Keratinocyte (primary cell): ENCODE results near the gene C11orf68. TPM values are rescaled to one million over a fixed set of nuclear protein-coding genes. Genes with fewer than 3 reads are reported as not detected.

ENCODE experiments used
- DNase-seq: peaks from one replicate; pipeline ENCODE4 v3.0.0-alpha.2; 2011; ENCODE audit warnings: low read depth, missing footprints, low spot score
- FAIRE-seq: peaks from 2 replicates; lab custom pipeline; 2011; peaks lifted over from hg19 to GRCh38; lab: Jason Lieb, UNC
- H2AFZ ChIP-seq: 2 replicates; pipeline ENCODE4 v1.6.0; 2012; ENCODE audit warnings: low read length, control low read depth, inconsistent platforms; ENCODE audit not compliant: control insufficient read depth
- H3K27ac ChIP-seq: 2 replicates; pipeline ENCODE4 v1.5.1; 2011; ENCODE audit warnings: low read length; ENCODE audit not compliant: control insufficient read depth, insufficient read depth
- H3K27me3 ChIP-seq: 3 replicates; pipeline ENCODE4 v1.6.0; 2011; ENCODE audit warnings: low read length; ENCODE audit not compliant: control insufficient read depth, insufficient read depth; ENCODE audit errors: extremely low read depth
- H3K36me3 ChIP-seq, 2 experiments: 2 replicates in 1 of 2; 3 replicates in 1 of 2; pipeline ENCODE4 v1.5.1; 2011; ENCODE audit warnings: low read length in 2 of 2, mild to moderate bottlenecking in 1 of 2; ENCODE audit not compliant: control insufficient read depth in 2 of 2, insufficient read depth in 2 of 2; ENCODE audit errors: extremely low read depth in 1 of 2
- H3K4me1 ChIP-seq: 3 replicates; pipeline ENCODE4 v1.5.1; 2011; ENCODE audit warnings: low read length; ENCODE audit not compliant: control insufficient read depth, insufficient read depth; ENCODE audit errors: extremely low read depth
- H3K4me2 ChIP-seq: 3 replicates; pipeline ENCODE4 v1.6.0; 2011; ENCODE audit warnings: low read depth, low read length; ENCODE audit not compliant: control insufficient read depth, insufficient read depth; ENCODE audit errors: extremely low read depth
- H3K4me3 ChIP-seq, 3 experiments: fragments of 200-600 bp in 1 of 3; sonication (generic) in 1 of 3; 2 replicates in 2 of 3; 3 replicates in 1 of 3; pipeline ENCODE4 v1.5.1; 2011 to 2016; ENCODE audit warnings: low read length in 3 of 3, mild to moderate bottlenecking in 3 of 3, control low read depth in 2 of 3, inconsistent platforms in 1 of 3, low read depth in 1 of 3, mixed read lengths in 1 of 3, mixed run types in 1 of 3, moderate library complexity in 1 of 3; ENCODE audit not compliant: control insufficient read depth in 2 of 3, insufficient read depth in 2 of 3; ENCODE audit errors: extremely low read depth in 1 of 3
- H3K79me2 ChIP-seq: 2 replicates; pipeline ENCODE4 v1.6.0; 2012; ENCODE audit warnings: low read length; ENCODE audit not compliant: control insufficient read depth, insufficient read depth
- H3K9ac ChIP-seq: 3 replicates; pipeline ENCODE4 v1.6.0; 2011; ENCODE audit warnings: low read length; ENCODE audit not compliant: control insufficient read depth, insufficient read depth; ENCODE audit errors: extremely low read depth
- H3K9me1 ChIP-seq: 3 replicates; pipeline ENCODE4 v1.6.0; 2011; ENCODE audit warnings: low read length; ENCODE audit not compliant: control insufficient read depth, insufficient read depth; ENCODE audit errors: extremely low read depth
- H3K9me3 ChIP-seq: 2 replicates; pipeline ENCODE4 v1.5.1; 2012; ENCODE audit warnings: low read depth, low read length; ENCODE audit not compliant: control insufficient read depth
- H4K20me1 ChIP-seq: 3 replicates; pipeline ENCODE4 v1.6.0; 2011; ENCODE audit warnings: low read length; ENCODE audit not compliant: control insufficient read depth, insufficient read depth; ENCODE audit errors: extremely low read depth
- EZH2 ChIP-seq: IDR thresholded peaks from one replicate; pipeline ENCODE4 v1.6.1; 2012; ENCODE audit warnings: inconsistent platforms, mild to moderate bottlenecking, low read length, moderate library complexity
- dilution Hi-C: fragments of 300-500 bp; cut with MboI; formaldehyde crosslinking; loops from one replicate; pipeline ENCODE4 v1.7.0; 2020; ENCODE audit warnings: low sequenced_read_pairs; ENCODE audit not compliant: extremely low pct_ligation_motif_present
- polyA plus RNA-seq, 5 experiments: library from polyadenylated mRNA; depleted of rRNA in 3 of 5; stranded (reverse) in 3 of 5; stranded (forward) in 1 of 5; unstranded in 1 of 5; fragments of >200 nt; gene quantifications; 1 replicate in 1 of 5; 2 replicates in 3 of 5; 3 replicates in 1 of 5; pipeline versions ENCODE4 v1.2.1 to v1.2.3, GENCODE V29; 2011 to 2012; ENCODE audit warnings: missing spikeins in 2 of 5, low read depth in 1 of 5, low replicate concordance in 1 of 5
- TF ChIP-seq, protein P1 (sequence below), 3 experiments: IDR thresholded peaks in 1 of 3; conservative IDR thresholded peaks in 1 of 3; optimal IDR thresholded peaks in 1 of 3; 2 replicates in 2 of 3; 3 replicates in 1 of 3; pipeline versions ENCODE3 to v1.5.1; 2011; ENCODE audit warnings: low read length in 3 of 3, mild to moderate bottlenecking in 3 of 3, moderate library complexity in 2 of 3, control low read depth in 1 of 3, inconsistent platforms in 1 of 3; ENCODE audit not compliant: insufficient read depth in 2 of 3; ENCODE audit errors: extremely low read depth in 1 of 3

The C11orf68 gene
- polyA plus RNA-seq, 1 donor (not counting 4 experiments of a cell fraction or from before 2014, with no cell fraction given): 18.4 TPM

DNA sequence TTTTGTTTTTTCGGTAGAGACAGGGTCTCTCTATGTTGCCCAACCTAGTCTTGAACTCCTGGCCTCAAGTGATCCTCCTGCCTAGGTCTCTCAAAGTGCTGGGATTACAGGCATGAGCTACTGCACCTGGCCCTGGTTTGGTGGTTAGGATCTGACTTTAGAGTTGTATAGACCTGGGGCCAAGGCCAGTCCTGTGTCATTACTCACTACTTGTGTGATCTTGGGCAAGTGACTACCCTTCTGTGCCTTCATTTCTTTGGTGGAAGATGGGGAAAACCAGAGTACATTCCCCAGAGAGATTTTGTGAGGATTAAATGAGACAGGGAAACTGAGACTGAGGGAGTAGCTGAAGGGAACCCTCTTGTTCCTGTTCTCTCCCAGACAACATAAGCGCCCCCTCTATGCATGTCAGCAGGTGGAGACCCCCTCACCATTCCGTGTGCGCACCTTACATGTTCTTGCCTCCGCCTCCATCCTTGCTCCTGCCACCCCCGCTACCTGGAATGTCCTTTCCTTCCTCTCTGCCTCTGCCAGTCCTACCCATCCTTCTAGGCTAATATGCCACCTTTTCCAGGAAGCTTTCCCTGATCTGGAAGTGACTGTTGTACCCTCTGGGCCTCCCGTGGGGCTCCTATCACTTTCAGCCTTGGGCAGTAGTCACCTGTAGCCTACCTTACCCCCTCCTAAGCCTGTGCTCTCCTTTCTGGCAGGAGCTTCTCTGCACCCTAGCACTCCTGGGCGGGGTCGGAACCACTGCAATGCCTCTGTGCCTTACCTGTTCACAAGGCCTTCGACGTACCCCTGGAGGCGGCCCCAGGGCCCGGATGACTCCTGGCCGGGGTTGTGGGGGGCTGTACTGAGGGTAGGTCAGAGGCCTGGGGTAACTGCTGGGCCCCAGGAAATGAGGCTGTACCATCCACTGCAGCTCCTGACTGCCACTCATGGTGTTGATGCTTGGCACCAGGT lies 22.5 kb downstream of the C11orf68 start:
- Histone ChIP-seq H3K79me2 (peaks cover 74% of the 10 kb centered on the region), H2AFZ (no peak overlapping the region), H4K20me1 (peaks cover 46% of the 10 kb centered on the region), H3K36me3 (peaks cover 24 to 58% of the 10 kb centered on the region in 2 experiments), H3K4me2 (peak overlapping the region; percentile 100), H3K9ac (peak overlapping the region; percentile 99), H3K27me3 (no peaks in the 10 kb centered on the region), H3K4me1 (peaks cover 65% of the 10 kb centered on the region), H3K9me3 (no peaks in the 10 kb centered on the region), H3K9me1 (peaks cover 2% of the 10 kb centered on the region), H3K27ac (peak overlapping the region; percentile 98), H3K4me3 (peak overlapping the region; percentile 94 to 99 (median 97))
- DNase-seq (no peak), FAIRE-seq (no peak)
- TF ChIP-seq EZH2: no peak
- TF ChIP-seq, protein P1, sequence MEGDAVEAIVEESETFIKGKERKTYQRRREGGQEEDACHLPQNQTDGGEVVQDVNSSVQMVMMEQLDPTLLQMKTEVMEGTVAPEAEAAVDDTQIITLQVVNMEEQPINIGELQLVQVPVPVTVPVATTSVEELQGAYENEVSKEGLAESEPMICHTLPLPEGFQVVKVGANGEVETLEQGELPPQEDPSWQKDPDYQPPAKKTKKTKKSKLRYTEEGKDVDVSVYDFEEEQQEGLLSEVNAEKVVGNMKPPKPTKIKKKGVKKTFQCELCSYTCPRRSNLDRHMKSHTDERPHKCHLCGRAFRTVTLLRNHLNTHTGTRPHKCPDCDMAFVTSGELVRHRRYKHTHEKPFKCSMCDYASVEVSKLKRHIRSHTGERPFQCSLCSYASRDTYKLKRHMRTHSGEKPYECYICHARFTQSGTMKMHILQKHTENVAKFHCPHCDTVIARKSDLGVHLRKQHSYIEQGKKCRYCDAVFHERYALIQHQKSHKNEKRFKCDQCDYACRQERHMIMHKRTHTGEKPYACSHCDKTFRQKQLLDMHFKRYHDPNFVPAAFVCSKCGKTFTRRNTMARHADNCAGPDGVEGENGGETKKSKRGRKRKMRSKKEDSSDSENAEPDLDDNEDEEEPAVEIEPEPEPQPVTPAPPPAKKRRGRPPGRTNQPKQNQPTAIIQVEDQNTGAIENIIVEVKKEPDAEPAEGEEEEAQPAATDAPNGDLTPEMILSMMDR (optimal IDR thresholded peaks at IDR 0.05 in 1 of 3, IDR thresholded peaks at IDR 0.05 in 1 of 3, conservative IDR thresholded peaks at IDR 0.05 in 1 of 3; ENCODE audit: extremely low read depth in 1 of 3, insufficient read depth in 2 of 3, low read length in 3 of 3): no peak
- dilution Hi-C loops: no loop called here

DNA sequence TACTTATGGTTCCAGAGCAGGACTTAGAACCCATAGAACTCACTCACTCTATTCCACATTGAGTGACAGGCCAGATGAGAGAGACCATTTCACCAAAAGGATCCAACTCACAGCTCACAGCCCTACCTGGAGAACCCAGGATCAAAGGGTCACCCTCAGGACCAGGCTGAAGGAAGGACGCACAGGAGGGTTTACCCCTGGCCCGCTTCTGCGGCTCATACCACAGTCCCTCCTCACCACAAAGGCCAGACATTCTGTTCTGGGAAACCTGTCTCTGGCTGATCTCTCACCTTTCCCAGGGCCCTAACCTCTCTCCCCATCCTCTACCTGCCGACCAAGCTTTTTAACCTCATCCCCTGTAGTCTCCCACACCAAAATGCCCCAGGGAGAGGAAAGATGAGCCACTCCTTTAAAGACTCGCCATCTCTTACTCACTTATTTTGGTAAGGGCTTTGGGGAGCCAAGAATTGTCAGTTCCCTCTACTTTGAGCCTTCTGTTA lies 23.3 kb downstream of the C11orf68 start:
- peak overlapping the region; percentile 98 for H3K27ac ChIP-seq
- H2AFZ ChIP-seq: no peak overlapping the region
- dilution Hi-C loops: no loop called here
- no peak for DNase-seq
- no peaks in the 10 kb centered on the region for H3K27me3 ChIP-seq
- peaks cover 68% of the 10 kb centered on the region for H3K79me2 ChIP-seq
- no peak for FAIRE-seq
- H3K4me1 ChIP-seq: peaks cover 57% of the 10 kb centered on the region
- peak overlapping the region in 1 of 3 experiments; percentile 3 for H3K4me3 ChIP-seq
- peaks cover 48% of the 10 kb centered on the region for H4K20me1 ChIP-seq
- peak overlapping the region; percentile 100 for H3K4me2 ChIP-seq
- TF ChIP-seq, protein P1 (optimal IDR thresholded peaks at IDR 0.05 in 1 of 3, IDR thresholded peaks at IDR 0.05 in 1 of 3, conservative IDR thresholded peaks at IDR 0.05 in 1 of 3; ENCODE audit: extremely low read depth in 1 of 3, insufficient read depth in 2 of 3, low read length in 3 of 3): no peak
- H3K9me1 ChIP-seq: peaks cover 2% of the 10 kb centered on the region
- peaks cover 24 to 58% of the 10 kb centered on the region in 2 experiments for H3K36me3 ChIP-seq
- peak overlapping the region; percentile 99 for H3K9ac ChIP-seq
- no peaks in the 10 kb centered on the region for H3K9me3 ChIP-seq
